Hepatocyte (in vitro differentiated cells): ENCODE results near the gene KCNC2. TPM values are rescaled to one million over a fixed set of nuclear protein-coding genes. Genes with fewer than 3 reads are reported as not detected.

ENCODE experiments used
- DNase-seq: peaks from one replicate; pipeline ENCODE4 v3.0.0-alpha.2; 2016; ENCODE audit warnings: low spot score
- H2AFZ ChIP-seq: fragments of 200-600 bp; sonication (generic); 2 replicates; pipeline ENCODE4 v1.6.0; 2016; ENCODE audit warnings: antibody characterized with exemption, mild to moderate bottlenecking
- H3K27ac ChIP-seq: fragments of 200-600 bp; sonication (generic); 2 replicates; pipeline ENCODE4 v1.5.1; 2016; ENCODE audit warnings: mild to moderate bottlenecking
- H3K27me3 ChIP-seq: fragments of 200-600 bp; sonication (generic); 2 replicates; pipeline ENCODE4 v1.6.1; 2016
- H3K36me3 ChIP-seq: fragments of 200-600 bp; sonication (generic); replicated peaks from 2 replicates; pipeline ENCODE4 v1.5.1; 2016; ENCODE audit warnings: low read depth; ENCODE audit not compliant: insufficient read depth
- H3K4me1 ChIP-seq: fragments of 200-600 bp; sonication (generic); 2 replicates; pipeline ENCODE4 v1.5.1; 2016; ENCODE audit warnings: mild to moderate bottlenecking, moderate library complexity; ENCODE audit not compliant: insufficient read depth
- H3K4me2 ChIP-seq: fragments of 200-600 bp; sonication (generic); 2 replicates; pipeline ENCODE4 v1.6.0; 2016
- H3K4me3 ChIP-seq: fragments of 200-600 bp; sonication (generic); 2 replicates; pipeline ENCODE4 v1.5.1; 2016; ENCODE audit warnings: mild to moderate bottlenecking
- H3K79me2 ChIP-seq: fragments of 200-600 bp; sonication (generic); 2 replicates; pipeline ENCODE4 v1.6.0; 2017; ENCODE audit warnings: mild to moderate bottlenecking
- H3K9me2 ChIP-seq: fragments of 200-600 bp; sonication (generic); replicated peaks from 2 replicates; pipeline ENCODE4 v1.6.0; 2017; ENCODE audit warnings: mild to moderate bottlenecking; ENCODE audit not compliant: insufficient read depth
- H3K9me3 ChIP-seq: fragments of 200-600 bp; sonication (generic); 2 replicates; pipeline ENCODE4 v1.5.1; 2016; ENCODE audit warnings: low read depth, mild to moderate bottlenecking
- H4K20me1 ChIP-seq: fragments of 200-600 bp; sonication (generic); 2 replicates; pipeline ENCODE4 v1.6.0; 2016; ENCODE audit warnings: mild to moderate bottlenecking; ENCODE audit not compliant: insufficient read depth, poor library complexity, severe bottlenecking
- CTCF ChIP-seq: fragments of 200-600 bp; sonication (generic); IDR thresholded peaks from 2 replicates; pipeline ENCODE4 v1.5.1; 2016; ENCODE audit warnings: antibody characterized with exemption, mild to moderate bottlenecking; ENCODE audit not compliant: poor library complexity
- EZH2 ChIP-seq: fragments of 200-600 bp; sonication (generic); IDR thresholded peaks from 2 replicates; pipeline ENCODE4 v1.6.1; 2016; ENCODE audit warnings: antibody characterized with exemption, mild to moderate bottlenecking, borderline replicate concordance
- EZH2phosphoT487 ChIP-seq: fragments of 200-600 bp; sonication (generic); IDR thresholded peaks from one replicate; pipeline ENCODE4 v1.6.1; 2018; ENCODE audit warnings: antibody characterized with exemption, mild to moderate bottlenecking, low read depth, moderate library complexity; ENCODE audit not compliant: unreplicated experiment, severe bottlenecking
- WGBS: methylation state at CpG from one replicate; pipeline ENCODE4 v1.1.6; 2016; ENCODE audit warnings: low lambda C conversion rate; ENCODE audit errors: missing lambda C conversion rate; 5-methylcytosine and 5-hydroxymethylcytosine counted together
- polyA plus RNA-seq: library from polyadenylated mRNA; unstranded; fragments of >200 nt; fragmentation: Nextera tagmentation; extraction: Ambion mirVana; gene quantifications from 2 replicates; pipeline ENCODE4 v1.2.1, GENCODE V29; 2016
- total RNA-seq: library from RNA; depleted of rRNA; stranded (reverse); fragments of >200 nt; gene quantifications from 2 replicates; pipeline ENCODE4 v1.2.3, GENCODE V29; 2014

The KCNC2 gene
- total and polyA plus RNA-seq, 2 experiments from 2014 or later = 0.07 TPM; not detected in 1

- Histone ChIP-seq H4K20me1 (no peaks in the 10 kb centered on the region), H3K9me2 (no peaks in the 10 kb centered on the region), H3K4me3 (no peak overlapping the region), H3K27ac (no peak overlapping the region), H3K27me3 (no peaks in the 10 kb centered on the region), H3K79me2 (no peaks in the 10 kb centered on the region), H3K4me1 (no peaks in the 10 kb centered on the region), H3K9me3 (no peaks in the 10 kb centered on the region), H3K4me2 (no peak overlapping the region), H3K36me3 (no peaks in the 10 kb centered on the region), H2AFZ (no peak overlapping the region)
- DNase-seq = no peak
- TF ChIP-seq EZH2 (no peak), CTCF (no peak), EZH2phosphoT487 (no peak)
- 79% methylated on average over 2 of the region's 2 CpGs for WGBS
Measured at GRCh38 chr12:75048767-75049166, 160.9 kb downstream of the KCNC2 start.

GRCh38 chr12:75047885-75048525, 161.6 kb downstream of the KCNC2 start:
- no peaks in the 10 kb centered on the region for H3K79me2 ChIP-seq
- no peaks in the 10 kb centered on the region for H3K36me3 ChIP-seq
- 76% methylated on average over 10 of the region's 10 CpGs for WGBS
- no peak overlapping the region for H2AFZ ChIP-seq
- H3K4me1 ChIP-seq = no peaks in the 10 kb centered on the region
- H3K9me2 ChIP-seq = no peaks in the 10 kb centered on the region
- H3K27ac ChIP-seq = no peak overlapping the region
- H3K4me3 ChIP-seq = no peak overlapping the region
- TF ChIP-seq EZH2 (no peak), EZH2phosphoT487 (no peak), CTCF (no peak)
- H4K20me1 ChIP-seq = no peaks in the 10 kb centered on the region
- no peaks in the 10 kb centered on the region for H3K27me3 ChIP-seq
- H3K4me2 ChIP-seq = no peak overlapping the region
- DNase-seq = no peak
- no peaks in the 10 kb centered on the region for H3K9me3 ChIP-seq

- Histone ChIP-seq H3K79me2 (no peaks in the 10 kb centered on the region), H2AFZ (no peak overlapping the region), H3K9me3 (no peaks in the 10 kb centered on the region), H3K4me3 (no peak overlapping the region), H3K4me1 (no peaks in the 10 kb centered on the region), H3K4me2 (no peak overlapping the region), H4K20me1 (no peaks in the 10 kb centered on the region), H3K9me2 (no peaks in the 10 kb centered on the region), H3K27ac (no peak overlapping the region), H3K27me3 (no peaks in the 10 kb centered on the region), H3K36me3 (no peaks in the 10 kb centered on the region)
- no peak for DNase-seq
- 74% methylated on average over 2 of the region's 2 CpGs for WGBS
- TF ChIP-seq EZH2 = no peak
- TF ChIP-seq CTCF = no peak
- no peak for TF ChIP-seq EZH2phosphoT487
Measured at GRCh38 chr12:75042125-75042524, 167.5 kb downstream of the KCNC2 start.
